Common myeloid progenitor, CD34-positive (primary cell): ENCODE results near the gene SLIT3.

Experiments used
- CTCF ChIA-PET: fragments of 350-600 bp; sonication (Branson Sonifier 250); formaldehyde crosslinking; loops from one replicate; lab custom pipeline; 2021; ENCODE audit warnings: antibody characterized with exemption; lab: Charles Lee
- POLR2A ChIA-PET: fragments of 350-600 bp; sonication (Branson Sonifier 250); formaldehyde crosslinking; loops from one replicate; lab custom pipeline; 2021; ENCODE audit warnings: antibody characterized with exemption; lab: Charles Lee
- DNase-seq, 3 donors: peaks; one replicate each; pipeline versions ENCODE4 v3.0.0 to v3.0.0-alpha.2; 2013
- H3K27ac ChIP-seq, 2 experiments: 1 replicate in 1 of 2; 2 replicates in 1 of 2; pipeline ENCODE4 v1.7.0; 2013; ENCODE audit warnings: inconsistent platforms in 2 of 2, low read length in 2 of 2, mild to moderate bottlenecking in 2 of 2, low read depth in 1 of 2, moderate library complexity in 1 of 2; ENCODE audit not compliant: severe bottlenecking in 2 of 2, insufficient read depth in 1 of 2, poor library complexity in 1 of 2
- H3K27me3 ChIP-seq, 5 experiments: replicated peaks in 2 of 5; 1 replicate in 3 of 5; 2 replicates in 2 of 5; pipeline versions ENCODE4 v1.6.1 to v1.7.0; 2013; ENCODE audit warnings: low read length in 4 of 5, mild to moderate bottlenecking in 2 of 5, moderate library complexity in 2 of 5, inconsistent platforms in 1 of 5; ENCODE audit not compliant: insufficient read depth in 5 of 5, control insufficient read depth in 4 of 5
- H3K36me3 ChIP-seq, 4 experiments: 1 replicate in 2 of 4; 2 replicates in 2 of 4; pipeline versions ENCODE4 v1.6.1 to v1.7.0; 2013; ENCODE audit warnings: low read length in 3 of 4, control low read depth in 1 of 4, mild to moderate bottlenecking in 1 of 4; ENCODE audit not compliant: control insufficient read depth in 4 of 4, insufficient read depth in 4 of 4
- H3K4me1 ChIP-seq, 4 experiments: 1 replicate in 3 of 4; 2 replicates in 1 of 4; pipeline versions ENCODE4 v1.6.1 to v1.7.1; 2013; ENCODE audit warnings: low read length in 3 of 4, mild to moderate bottlenecking in 3 of 4, control low read depth in 1 of 4, inconsistent platforms in 1 of 4, moderate library complexity in 1 of 4; ENCODE audit not compliant: control insufficient read depth in 4 of 4, insufficient read depth in 4 of 4; ENCODE audit errors: control extremely low read depth in 1 of 4
- H3K4me3 ChIP-seq, 7 experiments: 1 replicate in 4 of 7; 2 replicates in 3 of 7; pipeline versions ENCODE4 v1.5.1 to v1.7.0; 2013; ENCODE audit warnings: mild to moderate bottlenecking in 7 of 7, low read length in 6 of 7, moderate library complexity in 6 of 7, inconsistent platforms in 2 of 7, low read depth in 2 of 7, control low read depth in 1 of 7; ENCODE audit not compliant: insufficient read depth in 4 of 7, control insufficient read depth in 1 of 7; ENCODE audit errors: extremely low read depth in 1 of 7
- H3K9me3 ChIP-seq, 5 experiments: 1 replicate in 4 of 5; 2 replicates in 1 of 5; pipeline versions ENCODE4 v1.6.1 to v1.7.1; 2013; ENCODE audit warnings: low read length in 4 of 5, mild to moderate bottlenecking in 2 of 5, inconsistent platforms in 1 of 5, low read depth in 1 of 5, moderate library complexity in 1 of 5; ENCODE audit not compliant: control insufficient read depth in 4 of 5, insufficient read depth in 2 of 5; ENCODE audit errors: control extremely low read depth in 1 of 5
- WGBS: methylation state at CpG from one replicate; pipeline ENCODE4 v1.1.5; 2013; ENCODE audit not compliant: insufficient coverage; 5-methylcytosine and 5-hydroxymethylcytosine counted together

Gene SLIT3

DNA sequence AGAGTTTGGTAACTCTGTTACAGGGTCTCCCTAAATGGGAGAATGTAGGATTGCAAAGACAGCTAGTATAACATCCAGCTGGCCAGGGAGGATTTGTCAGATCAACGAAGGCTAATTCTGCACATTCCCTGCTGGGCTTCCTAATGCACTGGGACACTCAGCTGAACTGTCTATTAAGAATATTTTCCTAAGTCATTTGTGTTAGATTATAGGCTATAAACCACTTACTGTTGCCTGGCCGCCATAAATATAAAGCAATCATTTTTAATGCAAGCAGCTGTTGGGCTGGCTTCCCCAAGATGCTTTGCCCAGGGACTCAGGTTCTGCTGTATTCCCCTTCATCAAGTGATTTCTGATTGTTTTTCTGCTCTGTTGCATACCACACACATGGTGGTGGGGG is 35.3 kb upstream of the SLIT3 start:
- ChIA-PET POLR2A (no interaction called here), CTCF (no interaction called here)
- no peak overlapping the region for H3K4me3 ChIP-seq
- H3K27ac ChIP-seq: no peak overlapping the region
- no peak for DNase-seq
- H3K4me1 ChIP-seq: peaks cover 0 to 6% (median 2%) of the 10 kb centered on the region in 4 experiments
- H3K9me3 ChIP-seq: no peaks in the 10 kb centered on the region
- H3K27me3 ChIP-seq: no peaks in the 10 kb centered on the region
- 100% methylated on average over 1 of the region's 2 CpGs for WGBS
- H3K36me3 ChIP-seq: no peaks in the 10 kb centered on the region

DNA sequence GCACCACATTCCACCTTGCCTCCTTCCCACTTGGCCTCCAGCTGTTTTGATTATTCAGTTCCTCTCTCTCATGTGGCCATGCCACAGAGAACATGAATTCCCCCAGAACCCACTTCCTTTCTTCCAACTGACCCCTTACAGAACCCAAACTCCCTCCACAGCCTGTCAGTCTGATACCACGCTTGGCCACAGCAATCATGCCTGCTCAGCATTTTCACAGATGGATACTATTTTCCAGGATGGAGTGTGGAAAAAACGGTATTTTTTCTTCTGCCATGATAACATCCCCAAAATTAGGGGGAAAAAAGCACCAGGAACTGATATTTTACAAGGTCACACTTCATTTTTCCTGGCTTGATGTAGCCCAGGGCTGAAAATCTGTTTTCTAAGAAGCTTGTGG is 34.9 kb upstream of the SLIT3 start:
- H3K9me3 ChIP-seq: no peaks in the 10 kb centered on the region
- H3K36me3 ChIP-seq: no peaks in the 10 kb centered on the region
- no peak overlapping the region for H3K27ac ChIP-seq
- CTCF ChIA-PET: no interaction called here
- no peaks in the 10 kb centered on the region for H3K27me3 ChIP-seq
- 84% methylated on average over 2 of the region's 2 CpGs for WGBS
- H3K4me3 ChIP-seq: no peak overlapping the region
- POLR2A ChIA-PET: no interaction called here
- H3K4me1 ChIP-seq: peaks cover 0 to 6% (median 2%) of the 10 kb centered on the region in 4 experiments
- no peak for DNase-seq

- no peak for DNase-seq
- POLR2A ChIA-PET: no interaction called here
- Histone ChIP-seq H3K27ac (no peak overlapping the region), H3K4me1 (peaks cover 0 to 3% (median 1%) of the 10 kb centered on the region in 4 experiments), H3K27me3 (no peaks in the 10 kb centered on the region), H3K9me3 (no peaks in the 10 kb centered on the region), H3K36me3 (no peaks in the 10 kb centered on the region), H3K4me3 (no peak overlapping the region)
- CTCF ChIA-PET: no interaction called here
- WGBS: 90% methylated on average over 5 of the region's 6 CpGs
Observed at GRCh38 chr5:169333518-169333917, 32.6 kb upstream of the SLIT3 start.

- Histone ChIP-seq H3K36me3 (no peaks in the 10 kb centered on the region), H3K27ac (no peak overlapping the region), H3K4me1 (no peaks in the 10 kb centered on the region), H3K27me3 (no peaks in the 10 kb centered on the region), H3K9me3 (no peaks in the 10 kb centered on the region), H3K4me3 (no peak overlapping the region)
- ChIA-PET CTCF (no interaction called here), POLR2A (no interaction called here)
- 92% methylated on average over 3 of the region's 4 CpGs for WGBS
- no peak for DNase-seq
Observed at GRCh38 chr5:169331292-169331852, 30.4 kb upstream of the SLIT3 start.

DNA sequence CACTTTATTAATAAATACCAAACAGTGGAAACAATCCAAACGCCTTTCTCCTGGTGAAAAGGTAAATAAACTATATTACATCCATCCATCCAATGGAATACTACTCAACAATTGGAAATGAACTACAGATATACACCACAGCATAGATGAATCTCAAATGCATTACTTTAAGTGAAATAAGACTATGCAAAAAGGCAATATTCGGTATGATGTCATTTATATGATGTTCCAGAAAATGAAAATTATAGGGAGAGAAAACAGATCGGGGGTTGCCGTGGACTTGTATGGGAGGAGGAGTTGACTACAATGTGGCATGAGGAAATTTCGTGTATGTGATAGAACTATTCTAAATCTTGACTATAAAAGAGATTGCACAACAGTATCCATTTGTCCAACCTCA is 27.5 kb upstream of the SLIT3 start:
- no peaks in the 10 kb centered on the region for H3K36me3 ChIP-seq
- ChIA-PET CTCF (no interaction called here), POLR2A (no interaction called here)
- no peaks in the 10 kb centered on the region for H3K9me3 ChIP-seq
- no peak overlapping the region for H3K27ac ChIP-seq
- H3K27me3 ChIP-seq: no peaks in the 10 kb centered on the region
- WGBS: 100% methylated on average over 4 of the region's 5 CpGs
- no peak for DNase-seq
- H3K4me1 ChIP-seq: no peaks in the 10 kb centered on the region
- no peak overlapping the region for H3K4me3 ChIP-seq

- no peak for DNase-seq
- Histone ChIP-seq H3K4me3 (no peak overlapping the region), H3K36me3 (no peaks in the 10 kb centered on the region), H3K27ac (no peak overlapping the region), H3K9me3 (no peaks in the 10 kb centered on the region), H3K27me3 (no peaks in the 10 kb centered on the region), H3K4me1 (no peaks in the 10 kb centered on the region)
- CTCF ChIA-PET: no interaction called here
- WGBS: 100% methylated on average over 1 of the region's 2 CpGs
- POLR2A ChIA-PET: no interaction called here
Observed at GRCh38 chr5:169325273-169325672, 24.3 kb upstream of the SLIT3 start.

GRCh38 chr5:169318556-169318955 is 17.6 kb upstream of the SLIT3 start:
- Histone ChIP-seq H3K9me3 (no peaks in the 10 kb centered on the region), H3K4me3 (no peak overlapping the region), H3K36me3 (no peaks in the 10 kb centered on the region), H3K27me3 (peaks cover 0 to 3% (median 0%) of the 10 kb centered on the region in 5 experiments), H3K4me1 (no peaks in the 10 kb centered on the region), H3K27ac (no peak overlapping the region)
- DNase-seq: no peak
- WGBS: no CpG with 5 or more reads among the region's 2 CpGs
- ChIA-PET POLR2A (no interaction called here), CTCF (no interaction called here)
